Adrenal gland (tissue), 12 donors: ENCODE measurements around the gene TMEM88. TPM values are rescaled to one million over a fixed set of nuclear protein-coding genes. Genes with fewer than 3 reads are reported as not detected.
A peak's percentile ranks its signal among the peaks of the same experiment; 100 is the strongest.

Experiments used
- DNase-seq, 7 donors: peaks; one replicate each; pipeline ENCODE4 v3.0.0-alpha.2; 2019 to 2020
- H3K27ac ChIP-seq, 5 donors: fragments of 200-600 bp; sonication (generic) in 4 of 5; 1 replicate in 3 of 5; 2 replicates in 2 of 5; pipeline versions ENCODE4 v1.5.1 to v1.8.0; 2016 to 2020; ENCODE audit warnings: mild to moderate bottlenecking in 1 of 5
- H3K27me3 ChIP-seq: fragments of 200-600 bp; 2 replicates; pipeline ENCODE4 v1.8.0; 2021
- H3K36me3 ChIP-seq, 2 donors: fragments of 200-600 bp; replicated peaks in 1 of 2; 1 replicate in 1 of 2; 2 replicates in 1 of 2; pipeline versions ENCODE4 v1.5.1 to v1.8.0; 2018 to 2022
- H3K4me1 ChIP-seq, 2 donors: fragments of 200-600 bp; replicated peaks in 1 of 2; 1 replicate in 1 of 2; 2 replicates in 1 of 2; pipeline versions ENCODE4 v1.5.1 to v1.8.0; 2018 to 2021
- H3K4me3 ChIP-seq, 4 donors: fragments of 200-600 bp; sonication (generic) in 3 of 4; one replicate each; pipeline ENCODE4 v1.5.1; 2016 to 2018
- H3K9me3 ChIP-seq, 3 donors: fragments of 200-600 bp; sonication (generic) in 1 of 3; replicated peaks in 1 of 3; 1 replicate in 2 of 3; 2 replicates in 1 of 3; pipeline versions ENCODE4 v1.5.1 to v1.8.0; 2016 to 2021
- CTCF ChIP-seq, 6 experiments: fragments of 450-650 bp in 4 of 6; fragments of 200-600 bp in 2 of 6; sonication (generic) in 1 of 6; IDR thresholded peaks; 1 replicate in 5 of 6; 2 replicates in 1 of 6; pipeline versions ENCODE4 v1.5.1 to v1.8.0; 2016 to 2021; ENCODE audit warnings: antibody characterized with exemption in 6 of 6, mild to moderate bottlenecking in 2 of 6, moderate library complexity in 1 of 6
- POLR2A ChIP-seq, 2 donors: fragments of 450-650 bp; IDR thresholded peaks; one replicate each; pipeline ENCODE4 v1.6.1; 2017; ENCODE audit warnings: antibody characterized with exemption in 2 of 2, mild to moderate bottlenecking in 2 of 2, moderate library complexity in 1 of 2
- WGBS, 4 donors: extraction: QIAGEN DNeasy Blood & Tissue Kit in 2 of 4; methylation state at CpG; one replicate each; pipeline versions ENCODE4 v1.1.5 to v1.1.7; 2013 to 2017; 5-methylcytosine and 5-hydroxymethylcytosine counted together
- intact Hi-C, 2 donors: fragments of 100-400 bp; cut with DNase I; formaldehyde crosslinking; loops; one replicate each; pipeline versions ENCODE4 v1.14.1 to v1.15.0; 2022 to 2023
- polyA plus RNA-seq, 3 donors: library from polyadenylated mRNA; stranded (reverse); fragments of 200-250 nt in 2 of 3; fragments of 350-450 nt in 1 of 3; fragmentation: Illumina TruSeq in 1 of 3; extraction: RNeasy Lipid Tissue Mini Kit (QIAGEN cat#74804) in 1 of 3; gene quantifications; one replicate each; pipeline ENCODE4 v1.2.3, GENCODE V29; 2013 to 2014
- total RNA-seq, 9 donors: library from RNA; depleted of rRNA in 4 of 9; stranded (reverse); fragments of >200 nt in 4 of 9; fragments of 120-200 nt in 1 of 9; fragmentation: NEBNext Ultra II Directional in 1 of 9; extraction: Animal tissue kit (Norgen Biotek cat#: 25700) in 1 of 9; gene quantifications; one replicate each; pipeline versions ENCODE4 v1.1.0 to v1.2.4, GENCODE V29; 2013 to 2023
- donor health status: healthy with polysubstance abuse.
- donor health status: Bipolar disorder and iron deficiency.
- donor health status: DM: yes; HTN: yes; CAD: no.
- donor health status: DM: no; HTN: no; CAD: no.
- donor health status: DM: no; HTN: no; CAD: no.
- donor health status: DM: yes; HTN: yes; CAD: no.

TMEM88 gene
- total and polyA plus RNA-seq, 12 donors: 7.9 to 107 (median 25.1) TPM

GRCh38 chr17:7839876-7840261 lies 15.0 kb upstream of the TMEM88 start:
- Histone ChIP-seq H3K27ac (peak overlapping the region in 2 of 5 donors; percentile 3 to 99), H3K4me1 (peaks cover 26 to 44% of the 10 kb centered on the region in 2 donors), H3K4me3 (no peak overlapping the region), H3K27me3 (no peaks in the 10 kb centered on the region), H3K9me3 (no peaks in the 10 kb centered on the region), H3K36me3 (no peaks in the 10 kb centered on the region)
- WGBS, 4 donors: 50 to 72% (median 65%) methylated on average over 2 of the region's 2 CpGs
- peak in 2 of 7 donors; percentile 7 to 28 for DNase-seq
- TF ChIP-seq CTCF (IDR thresholded peaks at IDR 0.05): no peak
- intact Hi-C loops: no loop called here

DNA sequence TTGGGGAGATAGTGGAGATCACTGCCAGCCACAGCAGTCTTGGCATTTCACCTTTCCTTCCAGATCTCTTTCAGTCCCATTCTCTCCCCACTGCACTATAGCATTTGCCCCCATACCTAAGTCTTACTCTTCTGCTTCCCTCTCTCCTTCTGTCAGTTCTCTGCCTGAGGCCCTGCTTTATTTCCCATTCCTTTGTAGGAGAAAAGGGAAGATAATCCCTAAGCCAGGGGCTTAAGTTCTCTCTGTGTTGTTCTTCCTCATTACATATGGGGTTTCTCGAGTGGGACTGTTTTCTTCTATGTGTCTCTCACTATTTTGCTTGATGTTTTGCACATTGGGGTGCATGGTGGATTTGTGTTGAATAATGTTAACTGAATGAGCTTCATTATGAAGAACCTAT lies 14.4 kb upstream of the TMEM88 start:
- no peak overlapping the region for H3K4me3 ChIP-seq
- DNase-seq: peak in 1 of 7 donors; percentile 1
- H3K9me3 ChIP-seq: no peaks in the 10 kb centered on the region
- TF ChIP-seq CTCF (IDR thresholded peaks at IDR 0.05) (no peak), POLR2A (IDR thresholded peaks at IDR 0.05) (no peak)
- WGBS, 4 donors: 35 to 78% (median 54%) methylated on average over 1 of the region's 1 CpG
- no peaks in the 10 kb centered on the region for H3K27me3 ChIP-seq
- H3K27ac ChIP-seq: peak overlapping the region in 4 of 5 donors; percentile 3 to 99 (median 98)
- H3K4me1 ChIP-seq: peaks cover 32 to 50% of the 10 kb centered on the region in 2 donors
- intact Hi-C loops: no loop called here
- H3K36me3 ChIP-seq: peaks cover 0 to under 1% of the 10 kb centered on the region in 2 donors

DNA sequence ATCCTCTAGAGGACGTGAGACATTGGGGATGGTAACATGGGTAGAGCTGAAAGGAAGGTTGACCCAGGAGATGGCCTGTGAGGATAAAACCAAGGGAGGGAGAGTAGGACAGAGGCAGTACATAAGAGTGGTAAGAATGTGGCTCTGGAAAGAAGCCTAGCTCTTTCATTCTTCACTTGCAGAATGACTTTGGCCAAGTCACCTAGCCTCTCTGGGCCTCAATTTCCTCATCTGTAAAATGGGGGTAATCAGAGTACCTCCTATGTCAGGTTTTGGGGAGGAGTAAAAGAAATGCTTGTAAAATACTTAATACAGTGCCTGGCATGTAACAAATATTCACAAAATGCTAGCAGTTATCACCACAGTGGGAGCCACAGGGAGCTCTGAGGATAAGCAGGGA lies 14.0 kb upstream of the TMEM88 start:
- intact Hi-C loops: no loop called here
- Histone ChIP-seq H3K27ac (peak overlapping the region; percentile 98 to 99 (median 99)), H3K9me3 (no peaks in the 10 kb centered on the region), H3K27me3 (no peaks in the 10 kb centered on the region), H3K4me3 (peak overlapping the region in 1 of 4 donors; percentile 82), H3K36me3 (peaks cover 0 to 5% of the 10 kb centered on the region in 2 donors), H3K4me1 (peaks cover 33 to 54% of the 10 kb centered on the region in 2 donors)
- DNase-seq: no peak
- 54 to 75% (median 62%) methylated on average over 1 of the region's 1 CpG for WGBS, 4 donors
- TF ChIP-seq POLR2A (IDR thresholded peaks at IDR 0.05) (no peak), CTCF (IDR thresholded peaks at IDR 0.05) (no peak)

GRCh38 chr17:7841396-7841914 lies 13.4 kb upstream of the TMEM88 start:
- no peaks in the 10 kb centered on the region for H3K27me3 ChIP-seq
- H3K4me3 ChIP-seq: peak overlapping the region in 3 of 4 donors; percentile 53 to 82 (median 62)
- peaks cover 32 to 52% of the 10 kb centered on the region in 2 donors for H3K4me1 ChIP-seq
- DNase-seq: peak; percentile 95 to 98 (median 96)
- peak in 1 of 6 experiments; percentile 25 for TF ChIP-seq CTCF (IDR thresholded peaks at IDR 0.05)
- TF ChIP-seq POLR2A (IDR thresholded peaks at IDR 0.05): peak; percentile 46 to 92
- intact Hi-C loops: no loop called here
- WGBS, 4 donors: 3 to 12% (median 4%) methylated on average over 7 to 34 of the region's 34 CpGs
- no peaks in the 10 kb centered on the region for H3K9me3 ChIP-seq
- peaks cover 0 to 11% of the 10 kb centered on the region in 2 donors for H3K36me3 ChIP-seq
- H3K27ac ChIP-seq: peak overlapping the region; percentile 98 to 99 (median 99)
